Fibroblast of gingiva (primary cell): ENCODE measurements around the gene MAFG.
A peak's percentile ranks its signal among the peaks of the same experiment; 100 is the strongest.

ENCODE experiments used
- DNase-seq: peaks from one replicate; pipeline ENCODE4 v3.0.0-alpha.2; 2011; ENCODE audit warnings: low read depth

Gene MAFG

GRCh38 chr17:81939881-81940385 is 12.4 kb upstream of the MAFG start:
- DNase-seq, result peak; percentile 52

- DNase-seq, result no peak
Observed at GRCh38 chr17:81939218-81939617, 11.7 kb upstream of the MAFG start.

GRCh38 chr17:81935709-81936084 is 8.2 kb upstream of the MAFG start:
- DNase-seq, result no peak

GRCh38 chr17:81934850-81935708 is 7.5 kb upstream of the MAFG start:
- DNase-seq, result no peak

GRCh38 chr17:81934098-81934757 is 6.7 kb upstream of the MAFG start:
- DNase-seq, result no peak

GRCh38 chr17:81933178-81933699 is 5.7 kb upstream of the MAFG start:
- no peak for DNase-seq

GRCh38 chr17:81932333-81932983 is 4.9 kb upstream of the MAFG start:
- no peak for DNase-seq

GRCh38 chr17:81931557-81932332 is 4.2 kb upstream of the MAFG start:
- no peak for DNase-seq

- DNase-seq, result no peak
Observed at GRCh38 chr17:81931189-81931556, 3.6 kb upstream of the MAFG start.

GRCh38 chr17:81930142-81931125 is 2.9 kb upstream of the MAFG start:
- no peak for DNase-seq

GRCh38 chr17:81929253-81930141 is 2.0 kb upstream of the MAFG start:
- DNase-seq, result no peak

GRCh38 chr17:81928544-81929252 is 1.2 kb upstream of the MAFG start:
- no peak for DNase-seq

GRCh38 chr17:81927152-81927652 is 333 bp downstream of the MAFG start:
- DNase-seq, result no peak

- peak; percentile 89 for DNase-seq
Observed at GRCh38 chr17:81926451-81927151, 934 bp downstream of the MAFG start.

- no peak for DNase-seq
Observed at GRCh38 chr17:81925860-81926450, 1.6 kb downstream of the MAFG start.

GRCh38 chr17:81924557-81925532 is 2.7 kb downstream of the MAFG start:
- DNase-seq, result no peak
